Esophagus squamous epithelium (tissue), 5 donors: ENCODE data around the gene IZUMO1. TPM values are rescaled to one million over a fixed set of nuclear protein-coding genes. Genes with fewer than 3 reads are reported as not detected.

Experiments used
- DNase-seq: peaks from one replicate; lab custom pipeline; 2025; lab: John Stamatoyannopoulos, UW
- H3K27ac ChIP-seq, 4 donors: fragments of 200-600 bp; sonication (generic); one replicate each; pipeline ENCODE4 v1.5.1; 2016 to 2019; ENCODE audit warnings: mild to moderate bottlenecking in 1 of 4
- H3K27me3 ChIP-seq, 4 donors: fragments of 200-600 bp; sonication (generic); 1 replicate in 3 of 4; 2 replicates in 1 of 4; pipeline versions ENCODE4 v1.5.1 to v1.6.0; 2017 to 2021; ENCODE audit warnings: antibody characterized with exemption in 1 of 4
- H3K36me3 ChIP-seq, 3 donors: fragments of 200-600 bp; sonication (generic); one replicate each; pipeline ENCODE4 v1.5.1; 2016 to 2019
- H3K4me1 ChIP-seq, 3 donors: fragments of 200-600 bp; sonication (generic); one replicate each; pipeline ENCODE4 v1.5.1; 2017 to 2019
- H3K4me3 ChIP-seq, 4 donors: fragments of 200-600 bp; sonication (generic); 1 replicate in 3 of 4; 2 replicates in 1 of 4; pipeline ENCODE4 v1.5.1; 2016 to 2019; ENCODE audit warnings: mild to moderate bottlenecking in 2 of 4, moderate library complexity in 1 of 4
- H3K9me3 ChIP-seq, 3 donors: fragments of 200-600 bp; sonication (generic); one replicate each; pipeline ENCODE4 v1.5.1; 2016 to 2019
- POLR2A ChIP-seq, 4 donors: fragments of 450-650 bp; IDR thresholded peaks; one replicate each; pipeline ENCODE4 v1.6.1; 2017; ENCODE audit warnings: antibody characterized with exemption in 4 of 4, mild to moderate bottlenecking in 4 of 4, moderate library complexity in 3 of 4
- WGBS, 2 donors: methylation state at CpG; one replicate each; pipeline ENCODE4 v1.1.5; 2018; 5-methylcytosine and 5-hydroxymethylcytosine counted together
- intact Hi-C: fragments of 100-400 bp; cut with DNase I; formaldehyde crosslinking; loops from one replicate; pipeline ENCODE4 v1.15.0; 2022
- total RNA-seq, 4 donors: library from RNA; depleted of rRNA; stranded (reverse); fragments of >200 nt; gene quantifications; one replicate each; pipeline ENCODE4 v1.1.0, GENCODE V29; 2016
- TF ChIP-seq, protein P1 (sequence below), 6 experiments: fragments of 450-650 bp in 4 of 6; fragments of 200-600 bp in 2 of 6; sonication (generic) in 2 of 6; IDR thresholded peaks; one replicate each; pipeline ENCODE4 v1.5.1; 2016 to 2019; ENCODE audit warnings: antibody characterized with exemption in 6 of 6, mild to moderate bottlenecking in 4 of 6, moderate library complexity in 4 of 6
- donor health status: DM: yes; HTN: yes; CAD: no.

Gene IZUMO1
- total RNA-seq, 4 donors from 2014 or later: 2.3 to 56.0 (median 5.0) TPM; not detected in 1

DNA sequence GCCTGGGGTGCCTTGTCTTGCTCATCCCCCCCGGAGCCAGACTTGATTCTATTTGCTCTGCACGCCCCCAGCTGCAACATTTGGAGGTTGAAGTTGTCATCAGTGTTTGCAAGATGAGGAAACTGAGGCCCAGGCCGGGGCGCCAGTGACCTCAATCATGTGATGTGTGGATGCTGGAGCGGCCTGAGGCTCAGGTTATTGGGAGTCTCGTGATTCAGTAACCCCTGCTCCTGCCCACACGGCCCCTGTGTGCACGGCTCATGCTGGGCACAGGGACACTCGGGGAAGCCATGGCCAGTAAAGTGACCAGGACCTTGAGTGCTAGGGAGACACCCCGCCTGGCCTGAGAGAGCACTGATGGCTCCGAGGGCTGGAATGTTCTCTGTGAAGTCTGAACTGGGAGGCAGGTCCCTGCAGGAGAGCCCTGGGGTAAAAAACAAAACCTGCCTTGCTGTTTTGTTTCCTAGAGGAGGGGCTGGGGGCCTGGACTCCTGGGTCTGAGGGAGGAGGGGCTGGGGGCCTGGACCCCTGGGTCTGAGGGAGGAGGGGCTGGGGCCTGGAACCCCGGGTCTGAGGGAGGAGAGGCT, 10.5 kb upstream of the IZUMO1 start:
- Histone ChIP-seq H3K4me1 (peaks cover 11 to 23% (median 12%) of the 10 kb centered on the region in 3 donors), H3K9me3 (no peaks in the 10 kb centered on the region), H3K27me3 (peaks cover 0 to 32% (median 0%) of the 10 kb centered on the region in 4 donors), H3K36me3 (no peaks in the 10 kb centered on the region), H3K27ac (no peak overlapping the region), H3K4me3 (no peak overlapping the region)
- intact Hi-C loops: no loop called here
- no peak for DNase-seq
- 40 to 69% methylated on average over 1 to 4 of the region's 12 CpGs for WGBS, 2 donors
- TF ChIP-seq, protein P1, sequence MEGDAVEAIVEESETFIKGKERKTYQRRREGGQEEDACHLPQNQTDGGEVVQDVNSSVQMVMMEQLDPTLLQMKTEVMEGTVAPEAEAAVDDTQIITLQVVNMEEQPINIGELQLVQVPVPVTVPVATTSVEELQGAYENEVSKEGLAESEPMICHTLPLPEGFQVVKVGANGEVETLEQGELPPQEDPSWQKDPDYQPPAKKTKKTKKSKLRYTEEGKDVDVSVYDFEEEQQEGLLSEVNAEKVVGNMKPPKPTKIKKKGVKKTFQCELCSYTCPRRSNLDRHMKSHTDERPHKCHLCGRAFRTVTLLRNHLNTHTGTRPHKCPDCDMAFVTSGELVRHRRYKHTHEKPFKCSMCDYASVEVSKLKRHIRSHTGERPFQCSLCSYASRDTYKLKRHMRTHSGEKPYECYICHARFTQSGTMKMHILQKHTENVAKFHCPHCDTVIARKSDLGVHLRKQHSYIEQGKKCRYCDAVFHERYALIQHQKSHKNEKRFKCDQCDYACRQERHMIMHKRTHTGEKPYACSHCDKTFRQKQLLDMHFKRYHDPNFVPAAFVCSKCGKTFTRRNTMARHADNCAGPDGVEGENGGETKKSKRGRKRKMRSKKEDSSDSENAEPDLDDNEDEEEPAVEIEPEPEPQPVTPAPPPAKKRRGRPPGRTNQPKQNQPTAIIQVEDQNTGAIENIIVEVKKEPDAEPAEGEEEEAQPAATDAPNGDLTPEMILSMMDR (IDR thresholded peaks at IDR 0.05): no peak
- no peak for TF ChIP-seq POLR2A (IDR thresholded peaks at IDR 0.05)

- Histone ChIP-seq H3K4me3 (no peak overlapping the region), H3K27me3 (peaks cover 0 to 34% (median 0%) of the 10 kb centered on the region in 4 donors), H3K4me1 (peaks cover 12 to 28% (median 15%) of the 10 kb centered on the region in 3 donors), H3K27ac (no peak overlapping the region), H3K9me3 (no peaks in the 10 kb centered on the region), H3K36me3 (no peaks in the 10 kb centered on the region)
- DNase-seq: no peak
- intact Hi-C loops: no loop called here
- 62 to 64% methylated on average over 2 to 8 of the region's 9 CpGs for WGBS, 2 donors
- TF ChIP-seq, protein P1 (IDR thresholded peaks at IDR 0.05): no peak
- TF ChIP-seq POLR2A (IDR thresholded peaks at IDR 0.05): no peak
Measured at GRCh38 chr19:48756686-48757085, 10.0 kb upstream of the IZUMO1 start.

- H3K9me3 ChIP-seq: no peaks in the 10 kb centered on the region
- no peak overlapping the region for H3K4me3 ChIP-seq
- DNase-seq: no peak
- H3K27ac ChIP-seq: no peak overlapping the region
- H3K27me3 ChIP-seq: peaks cover 0 to 39% (median 0%) of the 10 kb centered on the region in 4 donors
- H3K4me1 ChIP-seq: peaks cover 12 to 33% (median 17%) of the 10 kb centered on the region in 3 donors
- TF ChIP-seq POLR2A (IDR thresholded peaks at IDR 0.05): no peak
- TF ChIP-seq, protein P1 (IDR thresholded peaks at IDR 0.05): no peak
- 89 to 100% methylated on average over 1 to 10 of the region's 11 CpGs for WGBS, 2 donors
- intact Hi-C loops: no loop called here
- H3K36me3 ChIP-seq: no peaks in the 10 kb centered on the region
Measured at GRCh38 chr19:48756212-48756611, 9.5 kb upstream of the IZUMO1 start.

- no peak for DNase-seq
- H3K4me3 ChIP-seq: no peak overlapping the region
- H3K27ac ChIP-seq: no peak overlapping the region
- H3K4me1 ChIP-seq: peaks cover 12 to 37% (median 19%) of the 10 kb centered on the region in 3 donors
- intact Hi-C loops: no loop called here
- peaks cover 0 to 40% (median 0%) of the 10 kb centered on the region in 4 donors for H3K27me3 ChIP-seq
- H3K36me3 ChIP-seq: peaks cover 0 to 3% (median 0%) of the 10 kb centered on the region in 3 donors
- no peaks in the 10 kb centered on the region for H3K9me3 ChIP-seq
- TF ChIP-seq POLR2A (IDR thresholded peaks at IDR 0.05): no peak
- TF ChIP-seq, protein P1 (IDR thresholded peaks at IDR 0.05): no peak
- WGBS, 2 donors: 100% methylated on average over 1 to 2 of the region's 5 CpGs
Measured at GRCh38 chr19:48755787-48756186, 9.1 kb upstream of the IZUMO1 start.

DNA sequence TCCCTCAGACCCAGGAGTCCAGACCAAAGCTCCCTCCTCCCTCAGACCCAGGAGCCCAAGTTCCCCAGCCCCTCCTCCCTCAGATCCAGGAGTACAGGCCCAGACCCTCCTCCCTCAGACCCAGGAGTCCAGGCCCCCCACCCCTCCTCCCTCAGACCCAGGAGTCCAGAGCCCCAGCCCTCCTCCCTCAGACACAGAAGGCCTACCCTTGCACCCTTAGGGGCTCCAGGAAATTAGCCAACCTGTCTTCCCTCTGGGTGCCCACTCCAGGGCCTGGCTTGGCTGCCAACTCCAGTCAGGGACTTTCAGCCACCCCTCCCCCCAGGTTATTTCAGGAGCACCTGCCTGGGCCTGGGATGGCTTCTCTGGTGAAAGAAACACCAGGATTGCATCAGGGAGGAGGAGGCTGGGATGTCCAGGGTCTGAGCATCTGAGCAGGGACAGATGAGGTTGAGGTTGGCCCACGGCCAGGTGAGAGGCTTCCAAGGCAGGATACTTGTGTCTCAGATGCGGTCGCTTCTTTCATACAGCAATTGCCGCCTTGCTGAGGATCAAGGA, 8.5 kb upstream of the IZUMO1 start, which contains the start of gene FGF21:
Gene FGF21 (plus strand): TSS at position 441 of the 558 bp plus-strand sequence. CDS start 713 bp downstream, outside the sequence.
- no peak for DNase-seq
- peaks cover 12 to 33% (median 19%) of the 10 kb centered on the region in 3 donors for H3K4me1 ChIP-seq
- H3K36me3 ChIP-seq: peaks cover 0 to 9% (median 0%) of the 10 kb centered on the region in 3 donors
- no peaks in the 10 kb centered on the region for H3K9me3 ChIP-seq
- intact Hi-C loops: no loop called here
- peaks cover 0 to 39% (median 0%) of the 10 kb centered on the region in 4 donors for H3K27me3 ChIP-seq
- H3K4me3 ChIP-seq: no peak within 1 kb of the TSS
- TF ChIP-seq, protein P1 (IDR thresholded peaks at IDR 0.05): no peak
- no peak for TF ChIP-seq POLR2A (IDR thresholded peaks at IDR 0.05)
- no peak within 1 kb of the TSS for H3K27ac ChIP-seq
- 80 to 92% methylated on average over 2 to 4 of the region's 4 CpGs for WGBS, 2 donors
